HEK293 (cell line): Measurements from ENCODE around the gene MAP4K4.

Experiments
- CTCF ChIA-PET: fragments of 350-600 bp; formaldehyde crosslinking; extraction: SDS; loops from one replicate; lab custom pipeline; 2021; ENCODE audit warnings: antibody characterized with exemption; lab: Yijun Ruan, JAX
- POLR2A ChIA-PET: fragments of 300-600 bp; formaldehyde crosslinking; extraction: SDS; loops from one replicate; lab custom pipeline; 2020; ENCODE audit warnings: antibody characterized with exemption, inconsistent platforms; lab: Yijun Ruan, JAX
- H3K27ac ChIP-seq: fragments of 200-500 bp; sonication (Bioruptor generic); 2 replicates; pipeline ENCODE4 v1.5.1; 2014; ENCODE audit warnings: low read depth, low read length, control low read depth, inconsistent platforms; ENCODE audit errors: extremely low read depth
- H3K36me3 ChIP-seq, 2 experiments: fragments of 200-500 bp in 1 of 2; sonication (Bioruptor generic) in 1 of 2; 1 replicate in 1 of 2; 2 replicates in 1 of 2; pipeline ENCODE4 v1.5.1; 2014 to 2017; ENCODE audit warnings: inconsistent platforms in 2 of 2, low read length in 2 of 2; ENCODE audit not compliant: control insufficient read depth in 2 of 2, insufficient read depth in 1 of 2
- H3K4me1 ChIP-seq: fragments of 200-500 bp; sonication (Bioruptor generic); 2 replicates; pipeline ENCODE4 v1.5.1; 2014; ENCODE audit warnings: mild to moderate bottlenecking, low read length, inconsistent platforms; ENCODE audit not compliant: control insufficient read depth, insufficient read depth
- H3K4me3 ChIP-seq: 2 replicates; pipeline ENCODE4 v1.5.1; 2011; ENCODE audit warnings: low read depth, mild to moderate bottlenecking, control low read depth, low read length, moderate library complexity
- H3K9me3 ChIP-seq: fragments of 200-500 bp; sonication (Bioruptor generic); 2 replicates; pipeline ENCODE4 v1.5.1; 2014; ENCODE audit warnings: low read depth, low read length, inconsistent platforms; ENCODE audit not compliant: control insufficient read depth, insufficient read depth
- HOXA7 ChIP-seq: sonication (generic); formaldehyde crosslinking; IDR thresholded peaks from 2 replicates; pipeline ENCODE4 v1.8.1; 2022; ENCODE audit warnings: missing genetic modification reagents, borderline replicate concordance
- SETDB1 ChIP-seq: IDR thresholded peaks from one replicate; pipeline ENCODE4 v1.6.1; 2017; ENCODE audit warnings: mild to moderate bottlenecking, low read length, moderate library complexity, mixed read lengths; ENCODE audit not compliant: insufficient read length
- ZBTB11 ChIP-seq: fragments of 450-650 bp; formaldehyde crosslinking; conservative IDR thresholded peaks from 2 replicates; pipeline ENCODE4 v1.5.1; 2016; ENCODE audit warnings: low read depth, missing biosample characterization, missing genetic modification characterization
- ZEB2 ChIP-seq: fragments of 450-650 bp; formaldehyde crosslinking; IDR thresholded peaks from 2 replicates; pipeline ENCODE4 v1.5.1; 2016; ENCODE audit warnings: missing biosample characterization, missing genetic modification characterization
- ZFP37 ChIP-seq: fragments of 450-650 bp; formaldehyde crosslinking; IDR thresholded peaks from 2 replicates; pipeline ENCODE4 v1.5.1; 2016; ENCODE audit warnings: missing biosample characterization, missing genetic modification characterization
- ZFP69B ChIP-seq: fragments of 450-650 bp; formaldehyde crosslinking; IDR thresholded peaks from 2 replicates; pipeline ENCODE4 v1.5.1; 2016; ENCODE audit warnings: missing biosample characterization, missing genetic modification characterization
- ZNF140 ChIP-seq: fragments of 450-650 bp; formaldehyde crosslinking; IDR thresholded peaks from 2 replicates; pipeline ENCODE4 v1.5.1; 2016; ENCODE audit warnings: missing biosample characterization, missing genetic modification characterization
- ZNF184 ChIP-seq: fragments of 450-650 bp; IDR thresholded peaks from 2 replicates; pipeline ENCODE4 v1.5.1; 2018; ENCODE audit warnings: missing biosample characterization, mild to moderate bottlenecking, missing genetic modification characterization
- ZNF211 ChIP-seq: fragments of 450-650 bp; formaldehyde crosslinking; IDR thresholded peaks from 2 replicates; pipeline ENCODE4 v1.5.1; 2016; ENCODE audit warnings: low read depth, missing biosample characterization, missing genetic modification characterization
- ZNF335 ChIP-seq: fragments of 450-650 bp; formaldehyde crosslinking; conservative IDR thresholded peaks from 2 replicates; pipeline ENCODE4 v1.5.1; 2016; ENCODE audit warnings: missing biosample characterization, missing genetic modification characterization
- ZNF354C ChIP-seq: fragments of 450-650 bp; formaldehyde crosslinking; IDR thresholded peaks from 2 replicates; pipeline ENCODE4 v1.5.1; 2016; ENCODE audit warnings: missing biosample characterization, missing genetic modification characterization, low read depth, borderline replicate concordance
- ZNF366 ChIP-seq: fragments of 450-650 bp; formaldehyde crosslinking; conservative IDR thresholded peaks from 2 replicates; pipeline ENCODE4 v1.5.1; 2016; ENCODE audit warnings: missing biosample characterization, missing genetic modification characterization
- ZNF423 ChIP-seq: fragments of 450-650 bp; formaldehyde crosslinking; IDR thresholded peaks from 2 replicates; pipeline ENCODE4 v1.5.1; 2016; ENCODE audit warnings: missing biosample characterization, missing genetic modification characterization
- ZNF510 ChIP-seq: fragments of 450-650 bp; formaldehyde crosslinking; IDR thresholded peaks from 2 replicates; pipeline ENCODE4 v1.5.1; 2018; ENCODE audit warnings: mild to moderate bottlenecking, missing genetic modification characterization, missing biosample characterization; ENCODE audit not compliant: insufficient replicate concordance
- ZNF558 ChIP-seq: fragments of 450-650 bp; formaldehyde crosslinking; IDR thresholded peaks from 2 replicates; pipeline ENCODE4 v1.5.1; 2016; ENCODE audit warnings: missing biosample characterization, missing genetic modification characterization
- ZNF623 ChIP-seq: fragments of 450-650 bp; formaldehyde crosslinking; IDR thresholded peaks from 2 replicates; pipeline ENCODE4 v1.5.1; 2016; ENCODE audit warnings: missing biosample characterization, missing genetic modification characterization
- ZNF645 ChIP-seq: fragments of 450-650 bp; formaldehyde crosslinking; IDR thresholded peaks from 2 replicates; pipeline ENCODE4; 2016; ENCODE audit warnings: missing biosample characterization, missing genetic modification characterization
- ZNF660 ChIP-seq: fragments of 450-650 bp; IDR thresholded peaks from 2 replicates; pipeline ENCODE4 v1.5.1; 2018; ENCODE audit warnings: missing biosample characterization, mild to moderate bottlenecking, missing genetic modification characterization
- ZNF777 ChIP-seq: fragments of 450-650 bp; formaldehyde crosslinking; IDR thresholded peaks from 2 replicates; pipeline ENCODE4 v1.5.1; 2017; ENCODE audit warnings: missing biosample characterization, missing genetic modification characterization, borderline replicate concordance
- TF ChIP-seq, protein P1 (sequence below): fragments of 450-650 bp; formaldehyde crosslinking; IDR thresholded peaks from 2 replicates; pipeline ENCODE4 v1.5.1; 2016; ENCODE audit warnings: missing biosample characterization, missing genetic modification characterization

Gene MAP4K4

GRCh38 chr2:101667823-101668222 is 29.7 kb upstream of the MAP4K4 start:
- no peaks in the 10 kb centered on the region for H3K4me1 ChIP-seq
- no peak for TF ChIP-seq ZNF335 (tag by site-specific recombination)
- TF ChIP-seq, protein P1, sequence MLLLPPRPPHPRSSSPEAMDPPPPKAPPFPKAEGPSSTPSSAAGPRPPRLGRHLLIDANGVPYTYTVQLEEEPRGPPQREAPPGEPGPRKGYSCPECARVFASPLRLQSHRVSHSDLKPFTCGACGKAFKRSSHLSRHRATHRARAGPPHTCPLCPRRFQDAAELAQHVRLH (tag by site-specific recombination) = no peak
- no peak for TF ChIP-seq SETDB1
- no peak for TF ChIP-seq ZNF623 (tag by site-specific recombination)
- no peak for TF ChIP-seq ZNF645 (tag by site-specific recombination)
- TF ChIP-seq ZFP69B (tag by site-specific recombination) = no peak
- TF ChIP-seq ZNF211 = no peak
- no peak for TF ChIP-seq ZNF140 (tag by site-specific recombination)
- TF ChIP-seq ZNF184 (tag by site-specific recombination) = no peak
- TF ChIP-seq ZNF354C (tag by site-specific recombination) = no peak
- no peak for TF ChIP-seq ZFP37 (tag by site-specific recombination)
- no peak for TF ChIP-seq ZNF366 (tag by site-specific recombination)
- TF ChIP-seq ZBTB11 (tag by site-specific recombination) = no peak
- TF ChIP-seq HOXA7 = no peak
- TF ChIP-seq ZEB2 (tag by site-specific recombination) = no peak
- TF ChIP-seq ZNF558 (tag by site-specific recombination) = no peak
- no peak for TF ChIP-seq ZNF660
- no peak for TF ChIP-seq ZNF423 (tag by site-specific recombination)
- TF ChIP-seq ZNF510 (tag by site-specific recombination) = no peak
- TF ChIP-seq, all 188 proteins: peak for 0
- POLR2A ChIA-PET = no interaction called here

DNA sequence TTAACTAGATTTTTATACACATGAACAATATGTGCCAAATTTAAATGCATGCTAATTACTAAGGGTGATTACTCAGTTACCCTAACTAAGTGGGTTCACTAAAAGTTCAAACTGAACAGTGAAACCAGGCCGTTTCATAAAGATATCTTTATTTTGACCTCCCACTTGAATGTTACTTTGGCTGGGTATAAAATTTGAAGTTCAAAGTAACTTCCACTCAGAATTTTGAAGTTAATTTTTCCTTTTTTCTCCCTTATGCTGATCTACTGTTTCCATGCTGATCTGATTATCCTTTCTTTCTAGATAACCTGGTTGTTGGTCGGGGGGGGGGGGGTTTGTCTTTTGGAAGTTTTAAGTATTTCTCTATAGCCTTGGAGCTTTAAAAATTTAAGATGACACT is 25.5 kb upstream of the MAP4K4 start:
- Histone ChIP-seq H3K36me3 (no peaks in the 10 kb centered on the region), H3K27ac (no peak overlapping the region), H3K4me3 (no peak overlapping the region), H3K4me1 (no peaks in the 10 kb centered on the region), H3K9me3 (no peaks in the 10 kb centered on the region)
- POLR2A ChIA-PET = no interaction called here
- CTCF ChIA-PET = interaction anchor here (0.7 kb wide), 2 partner anchors 73 to 138 kb away, joined by 3 to 5 read pairs; no protein-coding TSS in a partner anchor
- TF ChIP-seq ZNF777 = no peak
- peak; percentile 35 for TF ChIP-seq SETDB1

More at GRCh38 chr2:101667823-101668222, 29.7 kb upstream of the MAP4K4 start:
- H3K36me3 ChIP-seq = no peaks in the 10 kb centered on the region
- H3K27ac ChIP-seq = no peak overlapping the region
- H3K9me3 ChIP-seq = no peaks in the 10 kb centered on the region
- no peak overlapping the region for H3K4me3 ChIP-seq
- CTCF ChIA-PET = interaction anchor here (0.6 kb wide), 1 partner anchor 8 kb away, joined by 4 read pairs; no protein-coding TSS in a partner anchor
